GM12891 (cell line): ENCODE results near the gene SERPINC1.

ENCODE experiments used
- POLR2A ChIP-seq: IDR thresholded peaks from 2 replicates; pipeline ENCODE4 v1.6.1; 2011; ENCODE audit warnings: low read depth, low read length, control low read depth
- POLR2AphosphoS5 ChIP-seq: IDR thresholded peaks from 2 replicates; pipeline ENCODE4 v1.6.1; 2011; ENCODE audit warnings: low read depth, low read length, control low read depth
- SPI1 ChIP-seq: IDR thresholded peaks from 2 replicates; pipeline ENCODE4 v1.6.1; 2011; ENCODE audit warnings: low read depth, low read length, control low read depth

- no peak for TF ChIP-seq POLR2A
- no peak for TF ChIP-seq POLR2AphosphoS5
- TF ChIP-seq SPI1 = peak; percentile 20; the same call in 1 of the 2 replicates
Observed at GRCh38 chr1:173868266-173869020, 48.7 kb downstream of the SERPINC1 start, which contains the start of gene ZBTB37.
